Measurements from ENCODE around the gene THNSL1. TPM values are rescaled to one million over a fixed set of nuclear protein-coding genes. Genes with fewer than 3 reads are reported as not detected.

Gene THNSL1
- total RNA-seq, 1 experiment from 2014 or later = 4.2 TPM

DNA sequence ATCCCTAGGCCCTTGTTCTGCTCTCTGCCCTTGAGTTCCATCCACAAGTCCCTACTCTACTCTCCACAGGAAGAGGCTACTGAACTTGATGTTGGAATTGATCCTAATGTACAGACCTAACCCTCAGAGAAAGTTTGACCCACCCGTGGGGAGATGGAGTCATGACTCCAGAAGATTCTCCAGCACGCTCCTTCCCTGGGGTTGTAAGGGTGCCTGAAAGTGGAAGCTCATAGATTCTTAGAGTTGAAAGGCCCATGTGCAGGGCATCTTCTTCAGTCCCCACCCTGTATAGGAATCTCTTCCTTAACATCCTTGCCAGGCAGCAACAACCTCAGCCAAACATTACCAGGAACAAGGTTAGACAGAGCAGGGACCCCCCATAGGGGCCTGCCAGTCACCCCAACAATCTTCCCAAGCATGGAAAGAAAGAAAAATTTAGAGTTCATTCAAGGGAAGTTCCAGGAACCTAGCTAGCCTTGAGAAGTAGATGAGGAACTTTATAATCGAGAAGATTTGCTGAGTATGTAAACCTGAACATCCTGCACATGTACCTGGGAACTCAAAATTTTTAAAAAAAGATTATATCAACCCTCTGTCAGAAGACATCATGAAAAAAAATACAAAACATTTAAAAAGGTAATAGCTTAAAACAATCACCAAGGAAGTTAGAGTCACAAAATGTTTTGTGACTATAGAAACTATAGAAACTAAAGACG is 49.5 kb downstream of the THNSL1 start:
- Mint-ChIP-seq H3K4me1 (peaks cover 21 to 22% of the 10 kb centered on the region in 2 experiments), H3K9me3 (no peaks in the 10 kb centered on the region), H3K4me3 (no peak overlapping the region), H3K36me3 (ENCODE audit: insufficient read depth in 1 of 3, low read depth in 3 of 3) (no peaks in the 10 kb centered on the region; a peak in 1 of 7 replicates), H3K27ac (no peak overlapping the region), H3K27me3 (ENCODE audit: low read depth) (peaks cover 90% of the 10 kb centered on the region)
- peaks cover 5% of the 10 kb centered on the region; the same call in 1 of the 2 replicates for H3K4me1 ChIP-seq (ENCODE audit: insufficient read depth, low read length)
- H3K27me3 ChIP-seq (ENCODE audit: insufficient read depth, low read length) = peaks cover 12% of the 10 kb centered on the region; the same call in 1 of the 2 replicates
- no peak overlapping the region for H3T11ph ChIP-seq (ENCODE audit: low read length)
- no peak overlapping the region for H2BK20ac ChIP-seq (ENCODE audit: low read depth, low read length, poor library complexity, severe bottlenecking)
- no peak overlapping the region for H2AK5ac ChIP-seq (ENCODE audit: insufficient read length, low read length)
- H3K23me2 ChIP-seq (ENCODE audit: insufficient read length, low read depth, low read length, poor library complexity, severe bottlenecking) = peaks cover 3% of the 10 kb centered on the region
- no peak overlapping the region for H2BK120ac ChIP-seq (ENCODE audit: low read depth, low read length, poor library complexity, severe bottlenecking)
- H2AFZ ChIP-seq (ENCODE audit: low read length) = no peak overlapping the region
- H3K79me2 ChIP-seq (ENCODE audit: insufficient read depth, low read length) = no peaks in the 10 kb centered on the region
- no peaks in the 10 kb centered on the region for H4K20me1 ChIP-seq (ENCODE audit: control insufficient read depth, insufficient read depth, insufficient read length)
- no peak for DNase-seq
- H4K5ac ChIP-seq (ENCODE audit: insufficient read length, low read depth, low read length) = no peak overlapping the region
- TF ChIP-seq, protein P1, sequence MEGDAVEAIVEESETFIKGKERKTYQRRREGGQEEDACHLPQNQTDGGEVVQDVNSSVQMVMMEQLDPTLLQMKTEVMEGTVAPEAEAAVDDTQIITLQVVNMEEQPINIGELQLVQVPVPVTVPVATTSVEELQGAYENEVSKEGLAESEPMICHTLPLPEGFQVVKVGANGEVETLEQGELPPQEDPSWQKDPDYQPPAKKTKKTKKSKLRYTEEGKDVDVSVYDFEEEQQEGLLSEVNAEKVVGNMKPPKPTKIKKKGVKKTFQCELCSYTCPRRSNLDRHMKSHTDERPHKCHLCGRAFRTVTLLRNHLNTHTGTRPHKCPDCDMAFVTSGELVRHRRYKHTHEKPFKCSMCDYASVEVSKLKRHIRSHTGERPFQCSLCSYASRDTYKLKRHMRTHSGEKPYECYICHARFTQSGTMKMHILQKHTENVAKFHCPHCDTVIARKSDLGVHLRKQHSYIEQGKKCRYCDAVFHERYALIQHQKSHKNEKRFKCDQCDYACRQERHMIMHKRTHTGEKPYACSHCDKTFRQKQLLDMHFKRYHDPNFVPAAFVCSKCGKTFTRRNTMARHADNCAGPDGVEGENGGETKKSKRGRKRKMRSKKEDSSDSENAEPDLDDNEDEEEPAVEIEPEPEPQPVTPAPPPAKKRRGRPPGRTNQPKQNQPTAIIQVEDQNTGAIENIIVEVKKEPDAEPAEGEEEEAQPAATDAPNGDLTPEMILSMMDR (conservative IDR thresholded peaks at IDR 0.05) = no peak
- H2BK5ac ChIP-seq (ENCODE audit: insufficient read length, low read length) = no peak overlapping the region
- no peak overlapping the region for H3K18ac ChIP-seq (ENCODE audit: insufficient read length, low read depth, low read length)
- no peak overlapping the region for H2BK15ac ChIP-seq (ENCODE audit: low read depth, low read length)
- H4K91ac ChIP-seq (ENCODE audit: insufficient read length, low read depth, low read length) = no peak overlapping the region
- WGBS (ENCODE audit: extremely low coverage, insufficient read length, low lambda C conversion rate) = no CpG with 5 or more reads among the region's 4 CpGs
- H3K56ac ChIP-seq (ENCODE audit: insufficient read length, low read depth, low read length) = no peak overlapping the region
- no peak overlapping the region for H3K27ac ChIP-seq (ENCODE audit: insufficient read length, low read depth, low read length)
- no peak overlapping the region for H4K8ac ChIP-seq (replicated peaks; ENCODE audit: insufficient read length, low read depth, low read length)
- H3K23ac ChIP-seq (ENCODE audit: insufficient read length, low read depth, low read length) = no peak overlapping the region
- no peak overlapping the region for H3K4me2 ChIP-seq (ENCODE audit: insufficient read depth, insufficient read length, low read length)
- H3K14ac ChIP-seq (ENCODE audit: insufficient read depth, low read length) = no peak overlapping the region
- H3K9ac ChIP-seq (ENCODE audit: extremely low read depth, insufficient read length, low read length) = no peak overlapping the region
- H3K4ac ChIP-seq (ENCODE audit: low read depth, low read length) = no peak overlapping the region
- no peaks in the 10 kb centered on the region for H3K9me3 ChIP-seq (ENCODE audit: control insufficient read depth, low read depth, low read length)
- H2BK12ac ChIP-seq (ENCODE audit: insufficient read length, low read depth, low read length) = no peak overlapping the region
- H3K79me1 ChIP-seq (ENCODE audit: insufficient read depth, low read depth, low read length, poor library complexity, severe bottlenecking) = no peaks in the 10 kb centered on the region

Data from H9 (cell line).